Endothelial cell of umbilical vein (primary cell): ENCODE measurements around the gene GCLC.

Experiments
- CTCF ChIP-seq, 2 donors: IDR thresholded peaks; 1 replicate in 1 of 2; 2 replicates in 1 of 2; pipeline ENCODE4 v1.5.1; 2011; ENCODE audit warnings: low read length in 2 of 2, mild to moderate bottlenecking in 2 of 2, moderate library complexity in 2 of 2, control low read depth in 1 of 2, inconsistent platforms in 1 of 2, low read depth in 1 of 2; ENCODE audit not compliant: insufficient read depth in 1 of 2; ENCODE audit errors: extremely low read depth in 1 of 2
- EZH2 ChIP-seq: IDR thresholded peaks from 2 replicates; pipeline ENCODE4 v1.6.1; 2012; ENCODE audit warnings: borderline replicate concordance, low read depth, mild to moderate bottlenecking, moderate library complexity, low read length, inconsistent platforms; ENCODE audit not compliant: severe bottlenecking
- POLR2A ChIP-seq: IDR thresholded peaks from 2 replicates; pipeline ENCODE4 v1.6.1; 2012; ENCODE audit warnings: low read depth, mild to moderate bottlenecking, control low read depth, low read length
- POLR2AphosphoS5 ChIP-seq: IDR thresholded peaks from 2 replicates; pipeline ENCODE4 v1.6.1; 2012; ENCODE audit warnings: low read depth, mild to moderate bottlenecking, control low read depth, low read length, moderate library complexity; ENCODE audit not compliant: insufficient read depth

- TF ChIP-seq CTCF (IDR thresholded peaks at IDR 0.05; ENCODE audit: extremely low read depth in 1 of 2, insufficient read depth in 1 of 2, low read depth in 1 of 2, low read length in 2 of 2): no peak
- TF ChIP-seq POLR2AphosphoS5: no peak
- TF ChIP-seq POLR2A: no peak
- TF ChIP-seq EZH2: no peak
Measured at GRCh38 chr6:53530780-53531386, 14.0 kb downstream of the GCLC start.
